Measurements from ENCODE around the gene ITPKA. TPM values are rescaled to one million over a fixed set of nuclear protein-coding genes. Genes with fewer than 3 reads are reported as not detected.
A peak's percentile ranks its signal among the peaks of the same experiment; 100 is the strongest.

The ITPKA gene
- total RNA-seq, 6 donors from 2014 or later = 0.30 to 5.2 (median 0.95) TPM; not detected in 2

GRCh38 chr15:41493902-41494189 lies 172 bp downstream of the ITPKA start:
- Histone ChIP-seq H3K4me1 (peaks cover 35 to 38% (median 36%) of the 10 kb centered on the region in 4 donors), H3K4me3 (peak overlapping the region; percentile 35 to 78 (median 71)), H3K27ac (peak overlapping the region in 1 of 4 donors; percentile 79), H3K9me3 (no peaks in the 10 kb centered on the region), H3K27me3 (peaks cover 0 to 26% (median 18%) of the 10 kb centered on the region in 4 donors), H3K36me3 (no peaks in the 10 kb centered on the region)
- 0% methylated on average over 3 of the region's 41 CpGs; no CpG with 5 or more reads in 1 of the 2 donors for WGBS, 2 donors
- ATAC-seq (ENCODE audit: low FRiP score in 2 of 2) (no peak), DNase-seq (no peak)
- TF ChIP-seq POLR2AphosphoS5 (IDR thresholded peaks at IDR 0.05) (no peak), EP300 (IDR thresholded peaks at IDR 0.05) (no peak), CTCF (IDR thresholded peaks at IDR 0.05) (peak in 1 of 6 experiments; percentile 4)

- ATAC-seq (ENCODE audit: low FRiP score in 2 of 2) = peak in 1 of 2 donors; percentile 13
- Histone ChIP-seq H3K27ac (peak overlapping the region in 1 of 4 donors; percentile 79), H3K4me3 (peak overlapping the region; percentile 35 to 78 (median 71)), H3K27me3 (peaks cover 0 to 26% (median 18%) of the 10 kb centered on the region in 4 donors), H3K4me1 (peaks cover 35 to 38% (median 36%) of the 10 kb centered on the region in 4 donors), H3K36me3 (no peaks in the 10 kb centered on the region), H3K9me3 (no peaks in the 10 kb centered on the region)
- peak in 1 of 2 donors; percentile 90 for DNase-seq
- no peak for TF ChIP-seq EP300 (IDR thresholded peaks at IDR 0.05)
- no peak for TF ChIP-seq CTCF (IDR thresholded peaks at IDR 0.05)
- no peak for TF ChIP-seq POLR2A (IDR thresholded peaks at IDR 0.05)
- TF ChIP-seq POLR2AphosphoS5 (IDR thresholded peaks at IDR 0.05) = no peak
- 0 to 3% methylated on average over 18 to 19 of the region's 77 CpGs for WGBS, 2 donors
Observed at GRCh38 chr15:41494190-41494921, 682 bp downstream of the ITPKA start.

GRCh38 chr15:41494922-41495735 lies 1.5 kb downstream of the ITPKA start:
- H3K4me3 ChIP-seq = peak overlapping the region; percentile 35 to 78 (median 71)
- H3K27me3 ChIP-seq = peaks cover 0 to 26% (median 18%) of the 10 kb centered on the region in 4 donors
- ATAC-seq (ENCODE audit: low FRiP score in 2 of 2) (peak in 1 of 2 donors; percentile 1), DNase-seq (peak in 1 of 2 donors; percentile 87)
- WGBS, 2 donors = 2 to 3% methylated on average over 7 to 45 of the region's 60 CpGs
- peak in 1 of 6 experiments; percentile 16 for TF ChIP-seq CTCF (IDR thresholded peaks at IDR 0.05)
- no peak for TF ChIP-seq POLR2A (IDR thresholded peaks at IDR 0.05)
- TF ChIP-seq EP300 (IDR thresholded peaks at IDR 0.05) = no peak
- TF ChIP-seq POLR2AphosphoS5 (IDR thresholded peaks at IDR 0.05) = no peak
- no peaks in the 10 kb centered on the region for H3K36me3 ChIP-seq
- peaks cover 35 to 38% (median 36%) of the 10 kb centered on the region in 4 donors for H3K4me1 ChIP-seq
- H3K27ac ChIP-seq = no peak overlapping the region
- H3K9me3 ChIP-seq = no peaks in the 10 kb centered on the region

- TF ChIP-seq POLR2AphosphoS5 (IDR thresholded peaks at IDR 0.05) = no peak
- no peak for TF ChIP-seq EP300 (IDR thresholded peaks at IDR 0.05)
- TF ChIP-seq CTCF (IDR thresholded peaks at IDR 0.05) = no peak
- TF ChIP-seq POLR2A (IDR thresholded peaks at IDR 0.05) = no peak
- DNase-seq = peak in 1 of 2 donors; percentile 84
- H3K27ac ChIP-seq = no peak overlapping the region
- H3K36me3 ChIP-seq = no peaks in the 10 kb centered on the region
- H3K4me1 ChIP-seq = peaks cover 35 to 39% (median 36%) of the 10 kb centered on the region in 4 donors
- H3K4me3 ChIP-seq = peak overlapping the region in 3 of 4 donors; percentile 69 to 78 (median 73)
- peaks cover 0 to 26% (median 18%) of the 10 kb centered on the region in 4 donors for H3K27me3 ChIP-seq
- no peaks in the 10 kb centered on the region for H3K9me3 ChIP-seq
- ATAC-seq (ENCODE audit: low FRiP score in 2 of 2) = no peak
- WGBS, 2 donors = 55 to 100% methylated on average over 1 to 26 of the region's 59 CpGs
Observed at GRCh38 chr15:41495736-41496599, 2.3 kb downstream of the ITPKA start.

Measured in upper lobe of left lung (tissue), 6 donors.